NCI-H128 (cell line): Measurements from ENCODE around the gene COX15.
"Not testable (repeated sequence)": the region's sequence is repeated elsewhere in the genome, so short reads cannot be mapped to it uniquely, and the experiment has no call there.

ENCODE experiments used
- DNase-seq: peaks from one replicate; lab custom pipeline; 2025; ENCODE audit not compliant: unreplicated experiment; lab: John Stamatoyannopoulos, UW

The COX15 gene

GRCh38 chr10:99732033-99732842 lies at the start of gene COX15, which contains the start of gene CUTC:
Gene COX15 (minus strand): TSS chr10:99732127. CDS start chr10:99732049, 78 bp downstream.
Gene CUTC (plus strand): TSS chr10:99732234. CDS start chr10:99732349, 115 bp downstream.
- peak; percentile 83 for DNase-seq

- DNase-seq = no peak
Observed at GRCh38 chr10:99779335-99779734, 47.4 kb upstream of the COX15 start.

- no peak for DNase-seq
Observed at GRCh38 chr10:99777918-99778714, 46.2 kb upstream of the COX15 start.

GRCh38 chr10:99775850-99776249 lies 43.9 kb upstream of the COX15 start:
- DNase-seq = no peak

- DNase-seq = no peak
Observed at GRCh38 chr10:99770408-99771045, 38.6 kb upstream of the COX15 start.

- DNase-seq = no peak
Observed at GRCh38 chr10:99769706-99770105, 37.8 kb upstream of the COX15 start.

- no peak for DNase-seq
Observed at GRCh38 chr10:99768556-99768955, 36.6 kb upstream of the COX15 start.

- no peak for DNase-seq
Observed at GRCh38 chr10:99767901-99768300, 36.0 kb upstream of the COX15 start.

GRCh38 chr10:99766302-99766681 lies 34.4 kb upstream of the COX15 start:
- no peak for DNase-seq

GRCh38 chr10:99765672-99766301 lies 33.9 kb upstream of the COX15 start:
- no peak for DNase-seq

GRCh38 chr10:99761365-99761764 lies 29.4 kb upstream of the COX15 start:
- DNase-seq = no peak

GRCh38 chr10:99760321-99760720 lies 28.4 kb upstream of the COX15 start:
- DNase-seq = no peak

- DNase-seq = no peak
Observed at GRCh38 chr10:99758211-99758891, 26.4 kb upstream of the COX15 start.

GRCh38 chr10:99756159-99756558 lies 24.2 kb upstream of the COX15 start:
- DNase-seq = no peak

- DNase-seq = no peak
Observed at GRCh38 chr10:99754670-99755069, 22.7 kb upstream of the COX15 start.

GRCh38 chr10:99750641-99751040 lies 18.7 kb upstream of the COX15 start:
- DNase-seq = no peak

GRCh38 chr10:99748823-99749451 lies 17.0 kb upstream of the COX15 start:
- DNase-seq = no peak

- not testable (repeated sequence) for DNase-seq
Observed at GRCh38 chr10:99746166-99746565, 14.2 kb upstream of the COX15 start.

- DNase-seq = no peak
Observed at GRCh38 chr10:99743841-99744240, 11.9 kb upstream of the COX15 start.

- no peak for DNase-seq
Observed at GRCh38 chr10:99742701-99743100, 10.8 kb upstream of the COX15 start.
